Amniotic stem cell (primary cell): Measurements from ENCODE around the gene DGLUCY.
"Not testable (repeated sequence)": the region's sequence is repeated elsewhere in the genome, so short reads cannot be mapped to it uniquely, and the experiment has no call there.

Experiments
- DNase-seq: peaks from one replicate; lab custom pipeline; 2025; lab: John Stamatoyannopoulos, UW

Gene DGLUCY

DNA sequence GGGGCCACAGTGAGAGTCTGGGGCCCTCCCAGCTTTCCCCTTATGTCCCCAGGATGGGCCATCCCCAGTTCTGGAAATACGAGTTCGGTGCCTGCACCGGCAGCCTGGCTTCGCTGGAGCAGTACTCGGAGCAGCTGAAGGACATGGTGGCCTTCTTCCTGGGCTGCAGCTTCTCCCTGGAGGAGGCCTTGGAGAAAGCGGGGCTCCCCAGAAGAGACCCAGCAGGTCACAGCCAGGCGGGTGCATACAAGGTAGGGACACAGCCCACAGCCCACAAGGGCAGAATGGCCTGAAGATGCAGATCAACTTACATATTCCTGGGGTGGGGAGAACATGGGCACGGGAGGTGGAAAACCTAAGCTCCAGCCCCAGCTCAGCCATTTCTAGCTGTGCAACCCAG lies 56.1 kb downstream of the DGLUCY start:
- no peak for DNase-seq

DNA sequence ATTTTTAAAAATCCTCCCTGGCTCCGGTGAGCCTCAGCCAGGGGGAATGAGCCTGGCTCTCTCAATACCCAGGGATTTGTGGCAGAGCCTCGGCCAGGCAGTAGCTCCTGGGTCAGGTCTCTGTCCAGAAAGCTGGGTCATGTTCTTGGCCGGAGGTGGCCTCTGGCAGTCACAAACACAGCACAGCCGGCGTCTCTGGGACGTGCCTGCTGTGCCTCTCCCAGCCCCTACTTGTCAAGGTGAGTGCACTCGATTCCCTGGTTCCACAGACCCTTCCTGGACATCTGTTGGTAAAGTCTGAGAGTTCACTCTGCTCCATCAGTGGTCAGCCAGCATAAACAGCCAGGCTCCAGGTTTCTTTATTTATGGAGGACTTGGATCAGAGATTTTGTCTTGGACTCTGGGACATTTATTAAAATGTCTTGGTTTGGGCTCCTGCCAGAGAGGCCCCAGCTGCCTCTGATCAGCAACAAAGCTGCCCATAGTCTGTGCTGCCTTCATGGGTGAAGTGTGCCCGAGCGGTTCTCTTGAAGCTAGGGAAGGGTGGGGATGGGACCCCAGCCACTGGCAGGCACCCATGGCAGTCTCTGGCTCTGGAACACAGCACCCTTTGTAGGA lies 56.7 kb downstream of the DGLUCY start:
- no peak for DNase-seq

DNA sequence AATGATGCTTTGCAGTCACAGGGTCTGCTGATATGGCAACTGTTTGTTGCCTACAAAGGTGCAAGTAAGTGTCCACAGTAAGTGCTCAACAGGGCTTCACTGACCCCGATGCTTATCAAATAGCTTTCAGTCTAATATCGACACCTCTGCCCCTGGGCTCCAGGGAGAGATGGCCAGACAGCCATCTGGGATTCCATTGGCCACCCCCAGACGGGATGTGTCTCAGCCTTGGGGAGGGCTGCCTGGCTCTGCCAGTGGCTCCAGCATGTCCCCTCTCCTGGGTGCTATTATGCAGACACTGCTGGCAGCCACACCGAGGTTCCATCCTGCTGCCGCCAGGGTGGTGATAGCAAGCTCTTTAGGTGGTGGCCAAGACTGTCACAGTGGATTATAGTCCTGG lies 57.4 kb downstream of the DGLUCY start:
- DNase-seq: no peak

DNA sequence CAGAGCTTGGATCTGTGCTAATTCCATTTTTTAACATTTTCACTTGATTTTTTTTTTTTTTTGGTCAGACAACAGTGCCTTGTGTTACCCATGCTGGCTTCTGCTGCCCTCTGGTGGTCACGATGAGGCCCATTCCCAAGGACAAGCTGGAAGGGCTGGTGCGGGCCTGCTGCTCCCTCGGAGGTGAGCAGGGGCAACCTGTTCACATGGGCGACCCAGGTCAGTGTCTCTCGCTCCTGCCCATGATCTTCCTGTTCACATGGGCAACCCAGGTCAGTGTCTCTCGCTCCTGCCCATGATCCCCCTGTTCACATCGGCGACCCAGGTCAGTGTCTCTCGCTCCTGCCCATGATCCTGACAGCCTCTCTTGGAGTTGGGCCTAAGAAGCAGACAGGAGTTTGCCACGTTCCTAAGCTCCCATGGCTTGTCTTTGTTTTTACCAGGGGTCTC lies 59.4 kb downstream of the DGLUCY start:
- DNase-seq: peak; percentile 58

DNA sequence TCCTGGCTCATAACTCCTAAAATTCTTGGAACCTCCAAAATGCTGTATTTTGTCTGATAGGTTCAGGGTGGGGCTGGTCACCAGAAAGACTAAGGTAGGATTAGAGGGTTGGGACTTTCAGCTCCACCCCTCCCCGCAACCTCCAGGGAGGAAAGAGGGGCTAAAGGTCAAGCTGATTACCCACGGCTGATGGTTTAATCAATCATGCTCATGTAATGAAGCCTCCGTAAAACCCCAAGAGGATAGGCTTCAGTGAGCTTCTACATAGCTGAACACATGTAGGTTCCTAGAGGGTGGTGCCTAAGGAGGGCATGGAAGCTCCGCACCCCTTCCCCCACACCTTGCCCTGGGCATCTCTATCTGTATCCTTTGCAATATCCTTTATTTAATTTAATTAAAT lies 60.0 kb downstream of the DGLUCY start:
- no peak for DNase-seq

DNA sequence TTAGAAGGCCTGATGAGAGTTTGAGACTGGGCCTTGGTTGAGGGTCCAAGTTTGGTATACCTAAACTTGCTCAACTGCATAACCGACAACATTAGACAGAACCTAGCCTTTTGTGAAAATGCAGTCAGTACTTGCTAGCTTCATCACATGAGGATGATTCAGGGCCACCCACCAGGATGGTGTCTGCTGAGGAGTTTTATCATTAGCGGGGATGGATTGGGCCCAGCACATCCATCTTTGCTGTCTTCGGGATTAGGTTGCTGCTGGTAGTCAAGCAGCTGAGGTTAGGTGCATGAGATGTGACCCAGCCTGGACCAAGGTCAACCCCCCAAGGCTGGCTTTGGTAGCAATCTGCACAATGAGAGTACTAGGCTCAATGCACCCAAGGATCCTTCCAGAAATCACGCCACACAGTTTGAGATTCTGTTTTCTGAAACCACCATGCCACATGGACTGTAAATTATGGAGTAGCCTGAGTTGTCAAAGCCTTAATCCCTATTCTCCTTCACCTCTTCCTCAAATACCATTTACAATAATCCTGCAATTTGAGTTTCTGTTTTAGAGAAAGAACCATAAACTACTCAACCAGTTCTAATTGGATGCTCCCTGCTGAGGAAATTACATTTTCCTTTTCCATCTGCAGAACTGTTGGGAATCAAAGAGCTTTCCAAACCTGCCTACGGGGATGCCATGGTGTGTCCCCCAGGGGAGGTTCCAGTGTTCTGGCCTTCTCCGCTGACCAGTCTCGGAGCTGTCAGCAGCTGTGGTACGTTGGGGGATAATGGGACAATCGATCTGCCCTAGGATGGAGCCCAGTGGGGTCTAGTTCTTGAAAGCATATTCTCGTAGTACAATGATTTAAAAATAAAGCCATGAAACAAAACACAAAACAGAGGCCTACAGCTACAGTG lies 61.7 kb downstream of the DGLUCY start:
- no peak for DNase-seq

DNA sequence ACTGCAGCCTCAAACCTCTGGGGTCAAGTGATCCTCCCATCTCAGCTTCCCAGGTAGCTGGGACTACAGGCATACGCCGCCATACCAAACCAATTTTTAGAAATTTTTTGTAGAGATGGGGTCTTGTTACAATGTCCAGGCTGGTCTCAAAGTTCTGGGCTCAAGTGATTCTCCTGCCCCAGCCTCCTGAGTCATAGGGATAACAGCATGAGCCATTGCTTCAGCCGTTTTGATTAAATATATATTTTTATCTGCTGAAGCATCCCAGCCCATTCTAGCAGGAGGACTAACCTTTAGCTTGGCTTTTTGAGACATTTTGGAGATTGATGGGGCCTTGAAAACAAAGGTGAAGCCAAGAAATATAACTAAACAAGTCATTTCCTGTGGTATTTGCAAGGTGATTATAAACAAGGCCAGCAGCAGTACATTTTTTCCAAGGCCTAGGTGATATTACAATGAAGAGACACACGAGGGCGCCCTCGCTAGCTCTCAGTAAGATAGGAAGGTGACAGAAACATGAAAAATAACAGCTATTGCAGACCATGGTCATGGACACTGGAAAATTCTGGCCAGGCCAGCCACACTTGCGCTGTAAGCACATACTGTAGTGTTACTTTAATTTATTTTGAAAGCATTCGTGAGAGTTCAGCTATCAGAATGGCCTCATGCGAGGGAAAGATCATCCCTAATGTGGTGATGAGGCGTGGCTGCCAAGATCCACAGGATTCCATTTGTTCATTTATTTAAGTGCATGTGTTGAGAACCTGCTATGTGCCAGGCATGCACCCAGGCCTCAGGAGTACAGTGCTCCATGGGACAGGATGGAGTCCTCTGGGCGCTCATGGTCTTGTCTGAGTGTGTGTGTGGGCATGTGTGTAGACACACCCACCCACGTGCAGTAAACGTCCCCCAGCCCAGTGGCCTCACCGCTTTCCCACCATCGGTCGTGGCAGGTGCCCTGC lies 63.5 kb downstream of the DGLUCY start:
- DNase-seq: peak; percentile 28

DNA sequence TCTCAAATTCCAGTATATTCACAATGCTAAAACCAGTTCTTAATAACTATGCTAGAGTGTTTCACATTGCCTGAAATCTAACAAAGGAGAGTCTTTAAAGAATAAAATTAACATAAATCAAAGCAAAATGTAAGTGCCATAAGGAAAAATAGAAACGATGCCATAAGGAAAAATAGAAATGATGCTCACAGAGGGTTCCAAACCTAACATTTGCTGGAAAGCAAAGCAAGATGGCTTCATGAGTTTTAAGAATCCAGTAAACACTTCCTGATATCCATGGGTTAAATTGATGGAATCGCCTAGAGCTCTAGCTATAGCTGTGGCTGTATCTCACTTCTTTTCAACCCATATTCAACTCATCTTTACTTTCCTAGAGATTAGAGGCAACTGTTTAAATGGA lies 66.7 kb downstream of the DGLUCY start:
- DNase-seq: no peak

DNA sequence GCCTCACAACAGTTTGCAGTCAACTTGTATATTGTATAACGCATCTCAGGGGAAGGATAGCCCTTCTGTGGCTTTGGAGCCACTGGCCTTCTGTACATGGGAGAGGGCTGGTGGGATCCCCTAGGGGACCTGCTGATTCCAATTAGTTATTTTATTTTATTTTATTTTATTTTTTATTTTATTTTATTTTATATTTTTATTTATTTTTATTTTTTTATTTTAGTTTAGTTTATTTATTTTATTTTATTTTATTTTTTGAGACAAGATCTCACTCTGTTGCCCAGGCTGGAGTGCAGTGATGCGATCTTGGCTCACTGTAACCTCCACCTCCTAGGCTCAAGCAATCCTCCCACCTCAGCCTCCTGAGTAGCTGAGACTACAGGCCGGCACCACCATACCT lies 68.9 kb downstream of the DGLUCY start:
- DNase-seq: not testable (repeated sequence)

DNA sequence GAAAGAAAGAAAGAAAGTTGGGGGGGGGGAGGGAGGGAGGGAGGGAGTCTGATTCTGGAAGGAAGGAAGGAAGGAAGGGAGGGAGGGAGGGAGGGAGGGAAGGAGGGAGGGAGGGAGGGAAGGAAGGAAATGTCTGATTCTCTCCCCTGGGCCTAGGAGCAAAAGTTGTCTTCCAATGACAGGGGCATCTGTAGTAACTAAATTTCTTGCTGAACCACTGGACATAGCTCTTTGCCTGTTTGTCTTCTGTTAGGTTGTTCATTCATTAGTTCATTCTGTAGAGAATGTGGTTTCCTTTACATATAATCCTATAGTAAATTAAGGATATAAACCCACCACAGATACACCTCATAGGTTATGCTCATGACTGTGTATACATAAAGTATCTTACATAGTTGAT lies 70.7 kb downstream of the DGLUCY start:
- no peak for DNase-seq

DNA sequence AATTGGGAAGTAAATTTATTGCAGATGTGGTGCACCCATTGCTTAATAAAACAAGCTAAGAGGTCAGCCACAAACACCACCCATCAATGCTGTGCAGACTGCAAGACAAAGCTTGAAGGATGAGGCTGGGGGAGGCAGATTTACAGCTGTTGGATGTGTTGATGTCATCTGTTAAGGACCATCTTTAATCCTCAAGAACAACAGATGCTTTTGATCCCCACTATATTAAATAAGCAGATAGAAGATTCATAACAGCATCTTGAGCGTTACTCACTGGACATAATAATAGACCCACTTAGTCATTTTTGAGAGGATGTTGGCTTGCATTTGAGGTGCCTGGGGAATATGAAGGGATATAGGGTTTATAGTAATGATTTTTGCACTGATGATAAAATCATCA lies 71.8 kb downstream of the DGLUCY start:
- DNase-seq: no peak

DNA sequence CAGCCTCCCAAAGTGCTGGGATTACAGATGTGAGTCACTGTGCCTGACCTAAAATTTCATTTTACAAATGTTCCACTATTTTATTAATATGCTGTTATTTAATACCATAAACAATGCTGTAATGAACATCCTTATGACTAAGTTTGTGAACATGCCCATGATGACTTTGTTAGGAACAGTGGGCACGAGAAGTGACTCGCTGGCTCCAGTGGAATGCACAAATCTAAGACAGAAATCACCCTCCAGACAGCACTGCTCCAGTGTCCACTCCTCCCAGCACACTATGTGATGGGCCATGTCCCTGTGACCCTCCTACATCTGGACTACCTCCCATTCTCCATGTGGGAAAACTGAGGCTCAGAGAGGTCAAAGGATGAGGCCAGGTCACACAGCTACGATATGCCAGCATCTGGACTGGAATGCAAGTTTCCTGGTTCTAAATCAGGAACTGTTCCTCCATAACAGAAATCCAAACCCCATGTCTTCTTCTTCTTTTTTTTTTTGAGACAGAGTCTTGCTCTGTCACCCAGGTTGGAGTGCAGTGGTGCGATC lies 72.7 kb downstream of the DGLUCY start:
- DNase-seq: no peak

DNA sequence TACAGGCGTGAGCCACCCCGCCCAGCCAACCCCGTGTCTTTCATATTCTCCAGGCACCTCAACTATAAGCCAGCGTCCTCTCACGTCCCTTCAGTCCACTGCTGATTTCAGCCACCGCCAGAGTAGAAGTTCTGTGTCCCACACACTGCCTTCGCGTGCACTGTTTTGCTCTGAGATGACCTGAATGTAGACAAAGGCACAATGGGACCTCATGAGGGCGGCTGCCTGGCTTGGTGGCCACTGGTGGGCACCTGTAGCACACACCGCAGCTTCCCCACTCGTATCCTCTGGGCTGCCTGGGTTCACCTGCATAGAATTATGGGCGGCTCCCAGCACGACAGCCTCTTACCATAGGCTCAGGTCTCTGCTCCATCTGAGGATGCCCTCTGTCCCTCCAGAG lies 73.4 kb downstream of the DGLUCY start:
- DNase-seq: no peak

DNA sequence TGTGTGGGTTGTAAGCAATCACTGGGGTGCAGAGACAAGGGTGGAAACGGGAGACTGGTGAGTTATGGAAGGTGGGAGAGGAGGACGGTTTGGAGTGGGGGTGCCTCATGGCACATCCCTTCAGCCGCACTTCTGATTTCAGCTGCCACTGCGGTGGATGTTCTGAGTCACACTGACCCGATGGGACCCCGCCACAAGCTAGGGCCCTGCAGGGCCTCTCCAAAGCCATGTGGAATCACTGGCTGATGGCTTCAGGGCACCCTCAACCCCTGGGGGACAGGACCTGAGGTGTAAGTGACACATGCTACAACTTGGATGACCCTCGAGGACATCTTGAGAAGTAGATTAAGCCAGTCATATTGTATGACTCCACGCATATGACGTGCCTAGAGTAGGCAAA lies 77.0 kb downstream of the DGLUCY start:
- DNase-seq: no peak

DNA sequence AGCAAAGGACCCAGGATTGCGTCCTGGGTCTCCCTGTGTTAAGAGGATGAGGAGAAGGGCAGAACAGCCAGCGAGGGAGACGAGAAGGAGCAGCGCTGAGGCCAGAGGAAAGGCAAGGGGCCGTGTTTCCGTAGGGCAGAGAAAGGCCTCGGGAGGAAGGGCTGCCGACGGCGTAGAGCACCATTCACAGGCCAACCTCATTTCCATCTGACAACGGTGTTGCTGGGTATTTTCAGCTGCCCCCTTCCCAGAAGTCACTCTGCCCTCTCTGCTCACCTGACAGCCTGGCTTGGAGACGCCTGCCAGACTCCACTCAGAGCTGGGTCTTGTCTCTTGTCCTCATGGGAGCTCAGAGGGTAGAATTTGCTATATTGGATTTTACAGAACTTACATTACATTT lies 79.2 kb downstream of the DGLUCY start:
- no peak for DNase-seq

DNA sequence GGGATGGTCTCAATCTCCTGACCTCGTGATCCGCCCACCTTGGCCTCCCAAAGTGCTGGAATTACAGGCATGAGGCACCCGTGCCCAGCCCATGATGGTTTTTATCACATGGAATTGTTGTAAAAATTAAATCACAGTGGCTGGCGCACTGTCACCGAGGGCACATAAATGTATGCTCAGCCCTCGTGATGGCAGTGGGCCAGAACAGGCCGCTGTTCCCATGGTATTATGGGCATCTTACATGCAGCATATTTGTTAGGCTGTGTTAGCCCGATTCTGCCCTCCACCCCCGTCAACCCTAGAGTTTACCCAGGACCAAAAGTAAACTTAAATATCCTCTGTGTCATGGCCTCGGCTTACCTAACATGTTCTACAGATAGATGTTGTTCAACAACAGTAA lies 82.0 kb downstream of the DGLUCY start:
- no peak for DNase-seq

DNA sequence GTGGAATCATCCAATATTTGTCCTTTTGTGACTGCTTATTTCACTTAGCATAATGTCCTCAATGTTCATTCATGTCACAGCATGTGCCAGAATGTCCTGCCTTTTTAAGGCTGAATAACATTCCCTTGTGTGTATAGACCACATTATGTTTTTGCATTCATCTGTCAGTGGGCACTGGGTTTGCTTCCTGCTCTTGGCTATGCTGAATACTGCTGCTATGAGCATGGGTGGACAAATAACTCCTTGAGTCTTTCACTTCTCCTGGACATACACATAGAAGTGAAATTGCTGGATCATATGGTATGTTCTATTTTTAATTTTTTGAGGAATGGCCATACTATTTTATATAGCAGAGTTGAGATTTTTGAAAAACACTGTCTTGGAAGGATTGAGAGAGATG lies 83.8 kb downstream of the DGLUCY start:
- no peak for DNase-seq

DNA sequence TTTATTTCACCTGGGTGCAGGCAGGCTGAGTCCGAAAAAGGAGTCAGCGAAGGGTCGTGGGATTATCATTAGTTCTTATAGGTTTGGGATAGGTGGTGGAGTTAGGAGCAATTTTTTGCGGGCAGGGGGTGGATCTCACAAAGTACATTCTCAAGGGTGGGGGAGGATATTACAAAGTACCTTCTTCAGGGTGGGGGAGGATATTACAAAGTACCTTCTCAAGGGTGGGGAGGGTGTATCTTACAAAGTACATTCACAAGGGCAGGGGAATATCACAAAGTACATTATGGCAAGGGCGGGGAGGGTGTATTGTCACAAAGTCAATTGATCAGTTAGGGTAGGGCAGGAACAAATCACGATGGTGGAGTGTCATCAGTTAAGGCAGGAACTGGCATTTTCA lies 86.9 kb downstream of the DGLUCY start:
- not testable (repeated sequence) for DNase-seq

DNA sequence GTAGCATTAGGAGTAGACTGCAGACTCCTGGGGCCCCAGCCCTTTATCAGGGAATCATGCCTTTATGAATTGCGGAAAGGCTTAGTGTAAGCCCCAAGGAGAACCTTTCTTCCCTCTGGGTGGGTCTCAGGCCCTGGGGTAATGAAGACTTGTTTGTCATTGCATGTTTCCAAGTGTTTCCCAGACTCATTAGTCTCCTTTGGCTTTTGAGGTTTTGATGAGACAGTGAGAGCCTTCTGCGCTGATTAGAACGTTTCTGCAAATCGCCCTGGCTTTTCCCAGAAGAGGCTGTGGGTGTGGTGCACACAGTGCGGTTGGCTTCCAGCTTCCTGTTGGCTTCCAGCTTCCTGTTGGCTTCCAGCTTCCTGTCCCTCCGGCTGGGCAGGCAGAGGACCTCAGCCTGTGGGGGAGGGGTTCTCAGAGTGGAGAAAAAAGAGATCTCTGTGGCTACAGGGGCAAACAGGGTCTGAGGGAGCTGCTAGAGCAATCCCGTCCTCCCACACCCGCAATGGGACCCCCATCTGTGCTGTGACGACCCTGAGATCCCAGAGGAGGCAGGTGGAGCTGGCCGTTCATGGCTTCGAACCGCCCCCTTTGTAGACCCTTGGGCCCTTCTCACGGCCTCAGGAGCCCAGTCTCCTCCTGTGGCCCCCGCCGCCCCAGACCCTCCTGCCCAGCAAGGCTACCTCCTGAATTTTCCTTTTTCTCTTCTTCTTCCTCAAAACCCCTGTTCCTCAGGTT lies 88.5 kb downstream of the DGLUCY start:
- no peak for DNase-seq

DNA sequence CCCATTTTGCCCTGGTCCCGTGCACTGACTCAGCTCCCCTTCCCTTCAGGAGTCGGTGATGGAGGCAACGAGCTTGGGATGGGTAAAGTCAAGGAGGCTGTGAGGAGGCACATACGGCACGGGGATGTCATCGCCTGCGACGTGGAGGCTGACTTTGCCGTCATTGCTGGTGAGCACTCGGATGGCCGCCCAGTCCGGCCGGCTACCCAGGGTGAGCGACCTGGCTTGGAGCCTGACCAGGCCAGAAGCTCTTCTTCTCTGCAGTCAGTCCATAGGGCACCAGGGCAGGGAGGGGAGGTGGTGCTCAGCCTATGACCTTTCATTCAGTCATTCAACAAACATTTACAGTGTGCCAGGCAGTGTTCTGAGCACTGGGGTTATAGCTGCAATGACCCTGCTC lies 90.8 kb downstream of the DGLUCY start:
- no peak for DNase-seq

DNA sequence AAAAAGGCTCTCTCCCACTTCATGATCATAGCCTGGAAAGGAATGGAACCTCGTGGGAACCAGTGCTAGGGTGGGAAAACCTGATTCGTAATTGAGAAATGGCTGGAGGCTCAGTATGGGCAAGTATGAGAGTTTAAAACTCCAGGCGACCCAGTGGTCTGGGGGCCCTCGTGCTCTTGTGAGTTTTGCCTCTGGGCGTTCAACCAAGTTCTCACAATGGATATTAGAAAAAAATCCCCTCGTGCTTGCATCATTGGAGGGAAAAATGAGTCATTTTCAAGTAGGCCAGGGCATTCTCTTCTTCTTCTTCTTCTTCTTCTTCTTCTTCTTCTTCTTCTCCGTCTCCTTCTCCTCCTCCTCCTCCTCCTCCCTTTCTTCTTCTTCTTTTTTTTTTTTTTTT lies 91.6 kb downstream of the DGLUCY start:
- DNase-seq: no peak
